Smooth muscle cell (in vitro differentiated cells): ENCODE results near the gene ADARB2. TPM values are rescaled to one million over a fixed set of nuclear protein-coding genes. Genes with fewer than 3 reads are reported as not detected.

Experiments
- DNase-seq: peaks from one replicate; lab custom pipeline; 2025; ENCODE audit not compliant: unreplicated experiment; lab: John Stamatoyannopoulos, UW
- H2AFZ ChIP-seq: fragments of 200-600 bp; sonication (generic); 2 replicates; pipeline ENCODE4 v1.6.0; 2016; ENCODE audit warnings: antibody characterized with exemption, low read depth, mild to moderate bottlenecking
- H3F3A ChIP-seq: fragments of 200-600 bp; sonication (generic); 2 replicates; pipeline ENCODE4 v1.6.0; 2017; ENCODE audit warnings: antibody characterized with exemption, low read depth
- H3K27ac ChIP-seq: fragments of 200-600 bp; sonication (generic); 2 replicates; pipeline ENCODE4 v1.5.1; 2016; ENCODE audit warnings: low read depth, mild to moderate bottlenecking
- H3K27me3 ChIP-seq: fragments of 200-600 bp; sonication (generic); 2 replicates; pipeline ENCODE4 v1.6.1; 2016; ENCODE audit warnings: low read depth, mild to moderate bottlenecking
- H3K36me3 ChIP-seq: fragments of 200-600 bp; sonication (generic); 2 replicates; pipeline ENCODE4 v1.5.1; 2016; ENCODE audit warnings: low read depth
- H3K4me1 ChIP-seq: fragments of 200-600 bp; sonication (generic); 2 replicates; pipeline ENCODE4 v1.5.1; 2016; ENCODE audit warnings: low read depth
- H3K4me2 ChIP-seq: fragments of 200-600 bp; sonication (generic); 2 replicates; pipeline ENCODE4 v1.6.0; 2016; ENCODE audit warnings: mild to moderate bottlenecking
- H3K4me3 ChIP-seq: fragments of 200-600 bp; sonication (generic); 2 replicates; pipeline ENCODE4 v1.5.1; 2016; ENCODE audit warnings: mild to moderate bottlenecking
- H3K79me2 ChIP-seq: fragments of 200-600 bp; sonication (generic); 2 replicates; pipeline ENCODE4 v1.6.0; 2016; ENCODE audit warnings: low read depth, mild to moderate bottlenecking
- H3K9ac ChIP-seq: fragments of 200-600 bp; sonication (generic); 2 replicates; pipeline ENCODE4 v1.6.0; 2016; ENCODE audit warnings: low read depth
- H3K9me3 ChIP-seq: fragments of 200-600 bp; sonication (generic); replicated peaks from 2 replicates; pipeline ENCODE4 v1.5.1; 2016; ENCODE audit warnings: low read depth
- H4K20me1 ChIP-seq: fragments of 200-600 bp; sonication (generic); 2 replicates; pipeline ENCODE4 v1.6.0; 2016; ENCODE audit warnings: low read depth
- CTCF ChIP-seq: fragments of 200-600 bp; sonication (generic); IDR thresholded peaks from 2 replicates; pipeline ENCODE4 v1.5.1; 2017; ENCODE audit warnings: borderline replicate concordance, mild to moderate bottlenecking, antibody characterized with exemption; ENCODE audit not compliant: insufficient read depth, poor library complexity, severe bottlenecking
- WGBS: methylation state at CpG from one replicate; pipeline ENCODE4 v1.1.7; 2016; ENCODE audit warnings: low lambda C conversion rate; 5-methylcytosine and 5-hydroxymethylcytosine counted together
- polyA plus RNA-seq: library from polyadenylated mRNA; unstranded; fragments of >200 nt; fragmentation: Nextera tagmentation; extraction: Ambion mirVana; gene quantifications from 2 replicates; pipeline ENCODE4 v1.2.1, GENCODE V29; 2016
- total RNA-seq: library from RNA; depleted of rRNA; stranded (reverse); fragments of >200 nt; gene quantifications from 2 replicates; pipeline ENCODE4 v1.2.3, GENCODE V29; 2014

ADARB2 gene
- total and polyA plus RNA-seq, 2 experiments from 2014 or later = 0.13 to 0.39 TPM

GRCh38 chr10:1597370-1598146 lies 139.8 kb downstream of the ADARB2 start:
- Histone ChIP-seq H3F3A (no peaks in the 10 kb centered on the region), H3K4me3 (no peak overlapping the region), H4K20me1 (no peaks in the 10 kb centered on the region), H3K4me1 (no peaks in the 10 kb centered on the region), H3K36me3 (no peaks in the 10 kb centered on the region), H3K4me2 (no peak overlapping the region), H3K9me3 (no peaks in the 10 kb centered on the region), H3K79me2 (no peaks in the 10 kb centered on the region), H3K27me3 (no peaks in the 10 kb centered on the region), H3K27ac (no peak overlapping the region), H2AFZ (no peak overlapping the region), H3K9ac (no peak overlapping the region)
- TF ChIP-seq CTCF = no peak
- DNase-seq = no peak
- WGBS = 90% methylated on average over 1 of the region's 1 CpG

GRCh38 chr10:1596482-1597099 lies 140.7 kb downstream of the ADARB2 start:
- 86% methylated on average over 18 of the region's 18 CpGs for WGBS
- DNase-seq = no peak
- Histone ChIP-seq H3K36me3 (no peaks in the 10 kb centered on the region), H3K27me3 (no peaks in the 10 kb centered on the region), H3K9ac (no peak overlapping the region), H3K4me3 (no peak overlapping the region), H3K79me2 (no peaks in the 10 kb centered on the region), H3K4me2 (no peak overlapping the region), H3F3A (no peaks in the 10 kb centered on the region), H2AFZ (no peak overlapping the region), H3K27ac (no peak overlapping the region), H3K4me1 (no peaks in the 10 kb centered on the region), H4K20me1 (no peaks in the 10 kb centered on the region), H3K9me3 (no peaks in the 10 kb centered on the region)
- no peak for TF ChIP-seq CTCF

GRCh38 chr10:1595726-1596125 lies 141.6 kb downstream of the ADARB2 start:
- H3K79me2 ChIP-seq = no peaks in the 10 kb centered on the region
- H3K4me1 ChIP-seq = no peaks in the 10 kb centered on the region
- H3K9ac ChIP-seq = no peak overlapping the region
- H3K4me2 ChIP-seq = no peak overlapping the region
- no peak for TF ChIP-seq CTCF
- no peaks in the 10 kb centered on the region for H3K27me3 ChIP-seq
- WGBS = 92% methylated on average over 5 of the region's 5 CpGs
- H3F3A ChIP-seq = no peaks in the 10 kb centered on the region
- DNase-seq = no peak
- no peak overlapping the region for H3K4me3 ChIP-seq
- H2AFZ ChIP-seq = no peak overlapping the region
- H3K9me3 ChIP-seq = no peaks in the 10 kb centered on the region
- no peaks in the 10 kb centered on the region for H4K20me1 ChIP-seq
- H3K36me3 ChIP-seq = no peaks in the 10 kb centered on the region
- no peak overlapping the region for H3K27ac ChIP-seq
